NCI-H1092 treated with DMSO at 0.1 percent for 48 hours (cell line): ENCODE results near the gene TRAF1.

Experiments used
- DNase-seq: peaks from one replicate; lab custom pipeline; 2025; lab: John Stamatoyannopoulos, UW

The TRAF1 gene

DNA sequence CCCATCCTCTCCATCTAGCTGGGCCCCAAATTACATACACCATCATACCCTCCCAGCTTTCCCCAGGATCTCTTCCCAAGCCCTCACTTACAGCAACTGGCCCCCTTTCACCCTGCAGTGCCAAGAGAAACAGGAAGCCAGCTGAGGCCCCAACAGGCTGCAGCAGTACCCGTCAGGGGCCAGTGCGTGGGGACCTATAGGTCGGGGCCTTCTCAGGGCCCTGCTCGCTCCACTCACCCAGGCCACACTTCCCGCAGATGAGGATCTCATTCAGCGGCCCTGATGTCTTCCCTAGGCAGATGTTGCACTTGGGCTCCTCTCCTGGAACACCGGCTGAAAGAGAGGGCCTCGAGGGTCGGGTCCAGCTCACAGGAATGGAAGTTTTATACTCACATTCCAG, 56.4 kb downstream of the TRAF1 start:
- no peak for DNase-seq

DNA sequence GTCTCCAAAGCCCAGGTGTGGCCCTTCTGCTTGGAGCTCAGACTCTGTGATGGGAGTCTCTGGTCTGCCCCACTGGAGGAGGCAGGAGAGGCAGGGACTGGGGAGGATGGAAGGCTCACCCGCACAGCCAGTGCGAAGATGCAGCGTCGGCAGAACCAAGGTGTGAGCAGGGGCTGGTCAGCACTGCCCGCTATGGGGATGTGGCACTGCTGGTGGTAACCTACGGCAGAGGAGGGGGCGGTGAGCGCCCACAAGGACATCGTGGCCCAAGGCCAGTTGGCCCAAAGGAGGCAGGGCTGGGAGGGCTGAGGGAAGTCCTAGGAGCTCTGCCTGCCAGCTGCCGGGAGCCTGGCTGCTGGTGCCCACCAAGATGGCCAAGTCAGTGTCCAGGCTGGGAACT, 56.9 kb downstream of the TRAF1 start:
- DNase-seq, result no peak

GRCh38 chr9:120869360-120869687, 57.3 kb downstream of the TRAF1 start:
- DNase-seq, result no peak

DNA sequence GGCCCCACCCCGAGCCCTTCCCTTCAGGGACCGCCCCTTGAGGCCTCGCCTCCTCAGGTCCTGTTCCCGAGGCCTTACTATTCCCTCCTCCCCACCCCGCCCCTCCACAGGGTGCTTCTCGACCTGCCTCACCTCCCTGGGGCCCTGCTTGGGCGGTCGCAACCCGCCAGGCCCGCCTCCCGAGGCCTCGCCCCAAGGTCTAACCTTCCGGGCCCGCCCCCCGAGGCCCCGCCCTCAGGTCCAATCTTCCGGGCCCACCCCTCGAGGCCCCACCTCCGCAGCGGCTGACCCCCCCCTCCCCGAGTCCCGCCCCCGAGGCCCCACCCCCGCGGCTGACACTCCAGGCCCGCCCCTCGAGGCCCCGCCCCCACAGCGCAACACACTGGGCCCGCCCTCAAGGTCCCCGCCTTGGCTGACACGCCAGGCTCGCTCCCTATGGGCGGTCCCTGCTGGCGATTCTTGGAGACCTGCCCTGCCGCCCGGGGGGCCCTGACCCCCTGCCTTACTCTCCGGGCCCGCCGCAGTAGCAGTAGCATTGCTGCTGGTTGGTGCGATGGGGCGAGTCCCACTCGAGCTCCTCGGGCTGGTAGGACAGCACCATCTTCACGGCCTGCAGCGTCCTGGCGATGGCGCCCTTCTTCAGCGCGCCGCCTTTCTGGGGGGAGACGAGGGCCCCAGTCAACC, 57.8 kb downstream of the TRAF1 start:
- DNase-seq, result no peak

GRCh38 chr9:120868339-120868675, 58.3 kb downstream of the TRAF1 start:
- DNase-seq, result no peak

DNA sequence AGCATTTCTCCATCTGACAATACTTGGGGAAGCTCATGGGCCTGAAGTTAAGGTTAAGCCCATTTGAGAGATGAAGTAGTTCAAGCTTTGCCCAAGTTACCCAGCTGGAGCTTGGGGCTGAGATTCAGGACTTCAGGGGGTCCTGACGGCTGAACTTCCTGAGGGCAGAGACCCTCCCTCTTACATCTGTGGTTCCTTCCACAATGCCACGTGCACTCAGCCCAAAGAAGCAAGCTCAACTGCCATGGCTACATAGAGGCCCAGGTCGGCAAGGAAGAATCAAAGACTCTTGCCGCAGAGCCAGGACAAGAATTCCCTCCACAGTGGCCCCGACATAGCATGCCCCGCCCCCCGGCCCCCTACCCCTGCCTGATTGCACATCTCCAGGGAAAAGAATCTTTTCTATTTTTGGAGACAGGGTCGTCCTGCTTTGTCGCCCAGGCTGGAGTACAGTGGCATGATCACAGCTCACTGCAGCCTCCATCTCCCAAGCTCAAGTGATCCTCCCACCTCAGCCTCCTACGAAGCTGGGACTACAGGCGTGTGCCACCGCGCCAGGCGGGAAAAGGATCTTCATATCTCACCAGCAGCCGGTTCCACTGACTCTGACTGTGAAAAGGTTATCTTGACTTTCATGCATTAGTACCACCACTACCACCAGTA, 58.8 kb downstream of the TRAF1 start:
- no peak for DNase-seq

DNA sequence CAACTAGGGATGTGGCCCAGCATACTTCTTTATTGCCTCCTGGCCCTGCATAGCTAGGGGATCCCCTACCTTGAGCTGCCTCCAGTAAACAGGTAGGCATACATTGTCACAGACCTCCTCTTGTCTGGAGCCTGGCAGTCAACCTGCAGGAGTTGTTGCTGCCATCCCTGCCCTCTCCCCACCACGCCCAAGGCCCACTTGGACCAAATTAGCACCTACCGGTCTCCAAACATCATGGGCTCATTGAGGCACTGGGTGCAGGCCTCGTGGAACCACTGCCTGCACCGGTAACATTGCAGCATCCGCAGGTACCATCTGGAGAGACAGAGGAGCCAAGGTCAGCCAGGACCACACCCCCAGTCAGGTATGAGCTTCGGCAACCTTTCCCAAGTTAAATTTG, 59.9 kb downstream of the TRAF1 start:
- DNase-seq, result no peak

DNA sequence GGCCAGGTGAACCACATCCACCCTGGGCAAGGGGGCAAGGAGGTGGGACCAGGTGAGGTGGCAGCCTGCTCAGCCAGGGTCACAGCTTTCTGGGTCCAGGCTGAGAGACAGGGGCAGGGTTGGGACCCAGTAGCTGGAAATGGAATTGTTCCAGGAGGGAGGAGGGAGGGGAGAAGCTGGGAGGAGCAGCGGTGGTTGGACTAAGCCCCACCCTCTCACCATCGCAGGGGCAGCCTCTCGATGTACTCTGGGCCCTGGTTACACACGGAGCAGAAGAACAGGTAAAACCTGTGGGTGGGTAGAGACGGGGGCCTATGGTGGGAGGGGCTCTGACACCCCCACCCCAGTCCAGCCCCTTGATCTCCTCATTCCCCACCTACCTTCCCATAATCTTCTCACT, 60.8 kb downstream of the TRAF1 start:
- no peak for DNase-seq

DNA sequence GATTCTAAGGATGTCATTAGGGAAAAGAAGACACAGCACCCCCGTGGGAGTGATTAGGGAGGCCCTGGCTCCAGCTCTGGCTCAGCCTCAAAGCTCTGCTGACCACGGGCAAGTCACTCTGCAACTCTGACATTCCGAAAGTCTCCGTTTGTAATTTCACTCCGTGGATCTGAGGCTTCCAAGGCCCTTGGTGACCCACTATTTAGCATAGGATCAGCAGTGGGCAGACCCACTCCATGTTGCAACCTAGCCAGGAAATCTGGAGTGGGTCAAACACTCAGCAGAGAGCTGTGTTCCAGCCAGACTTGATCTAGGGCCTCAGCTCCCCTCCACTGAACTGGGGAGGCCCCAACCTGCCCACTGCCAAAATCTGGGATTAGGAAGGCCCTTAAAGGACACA, 61.4 kb downstream of the TRAF1 start:
- DNase-seq, result no peak

GRCh38 chr9:120864719-120865118, 61.9 kb downstream of the TRAF1 start:
- no peak for DNase-seq

- no peak for DNase-seq
Observed at GRCh38 chr9:120863833-120864232, 62.8 kb downstream of the TRAF1 start.

DNA sequence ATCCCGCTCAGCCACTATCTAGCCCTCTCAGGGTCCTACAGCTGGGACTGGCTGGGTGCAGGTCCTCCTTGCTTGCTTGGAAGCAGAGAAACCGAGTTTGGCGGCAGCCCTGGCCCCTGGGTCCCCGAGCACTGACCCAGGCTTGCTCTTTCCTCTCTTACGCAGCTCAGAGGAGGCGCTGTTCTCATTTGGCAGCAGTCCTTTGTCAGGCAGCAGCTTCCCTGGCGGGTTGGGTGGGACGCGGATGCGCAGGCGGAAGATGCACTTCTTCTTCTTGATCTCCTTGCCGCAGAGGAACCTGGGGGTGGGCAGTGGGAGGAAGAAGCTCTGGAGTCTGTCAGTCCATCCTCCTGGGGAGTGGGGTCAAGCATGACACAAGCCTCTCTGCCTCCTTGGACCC, 64.1 kb downstream of the TRAF1 start:
- DNase-seq, result no peak

DNA sequence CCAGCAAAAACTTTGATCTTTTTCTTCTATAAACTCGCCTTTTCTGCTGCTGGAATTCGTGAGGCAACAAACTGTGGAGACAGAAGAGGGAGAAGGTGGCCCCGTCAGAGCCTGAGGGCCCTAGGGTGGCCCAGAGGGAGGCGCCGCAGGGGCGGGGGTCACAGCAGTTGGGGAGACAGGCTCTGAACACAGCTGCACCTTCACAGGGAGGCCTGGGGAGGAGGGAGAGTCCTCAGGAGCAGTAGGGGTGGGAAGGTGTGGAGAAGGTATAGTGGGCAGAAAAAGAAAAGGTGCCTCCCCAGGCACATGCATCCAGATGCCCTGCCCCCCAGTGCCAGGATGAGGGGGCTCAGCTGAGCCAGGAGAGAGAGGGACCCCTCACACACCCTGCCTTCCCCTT, 64.7 kb downstream of the TRAF1 start:
- DNase-seq, result no peak

GRCh38 chr9:120860083-120860482, 66.5 kb downstream of the TRAF1 start:
- DNase-seq, result no peak

DNA sequence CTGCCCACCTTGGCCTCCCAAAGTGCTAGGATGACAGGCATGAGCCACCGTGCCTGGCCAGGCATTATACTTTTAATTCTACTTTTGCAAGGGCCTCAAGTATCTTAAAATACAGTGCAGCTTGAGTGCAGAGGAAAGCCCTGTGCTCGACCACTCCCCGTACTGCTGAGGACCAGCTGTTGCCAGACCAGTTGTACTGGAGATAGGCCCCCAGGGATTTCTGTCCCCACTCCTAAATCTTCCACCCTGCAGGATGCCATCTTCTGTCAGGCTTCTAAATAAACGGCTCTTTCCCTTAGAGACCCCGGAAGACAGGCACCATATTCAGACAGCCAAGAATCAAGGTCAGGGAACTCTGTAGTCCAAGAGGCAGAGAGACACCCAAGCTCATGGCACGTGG, 67.2 kb downstream of the TRAF1 start:
- DNase-seq, result no peak

- no peak for DNase-seq
Observed at GRCh38 chr9:120857902-120858301, 68.7 kb downstream of the TRAF1 start.

DNA sequence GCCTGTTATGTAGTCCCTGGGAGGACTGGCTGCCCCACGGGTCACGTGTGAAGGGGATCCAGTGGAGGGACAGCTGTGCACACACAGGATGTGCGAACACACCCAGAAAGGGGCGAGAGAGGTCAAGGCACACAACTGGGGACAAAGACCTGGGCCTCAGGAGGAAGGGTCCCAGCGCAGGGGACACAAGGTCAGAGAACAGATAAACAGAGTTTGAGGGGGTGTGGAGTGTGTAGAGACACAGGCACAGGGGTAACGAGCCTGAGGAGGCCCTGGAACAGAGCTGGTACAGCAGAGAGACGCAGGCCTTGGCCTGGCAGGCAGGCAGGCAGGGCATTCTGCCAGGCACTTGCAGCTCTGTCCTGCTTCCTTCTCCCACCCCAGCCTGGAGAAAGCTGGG, 69.1 kb downstream of the TRAF1 start:
- peak; percentile 23 for DNase-seq

- peak; percentile 31 for DNase-seq
Observed at GRCh38 chr9:120856700-120857099, 69.9 kb downstream of the TRAF1 start.

GRCh38 chr9:120855827-120856670, 70.5 kb downstream of the TRAF1 start:
- no peak for DNase-seq

DNA sequence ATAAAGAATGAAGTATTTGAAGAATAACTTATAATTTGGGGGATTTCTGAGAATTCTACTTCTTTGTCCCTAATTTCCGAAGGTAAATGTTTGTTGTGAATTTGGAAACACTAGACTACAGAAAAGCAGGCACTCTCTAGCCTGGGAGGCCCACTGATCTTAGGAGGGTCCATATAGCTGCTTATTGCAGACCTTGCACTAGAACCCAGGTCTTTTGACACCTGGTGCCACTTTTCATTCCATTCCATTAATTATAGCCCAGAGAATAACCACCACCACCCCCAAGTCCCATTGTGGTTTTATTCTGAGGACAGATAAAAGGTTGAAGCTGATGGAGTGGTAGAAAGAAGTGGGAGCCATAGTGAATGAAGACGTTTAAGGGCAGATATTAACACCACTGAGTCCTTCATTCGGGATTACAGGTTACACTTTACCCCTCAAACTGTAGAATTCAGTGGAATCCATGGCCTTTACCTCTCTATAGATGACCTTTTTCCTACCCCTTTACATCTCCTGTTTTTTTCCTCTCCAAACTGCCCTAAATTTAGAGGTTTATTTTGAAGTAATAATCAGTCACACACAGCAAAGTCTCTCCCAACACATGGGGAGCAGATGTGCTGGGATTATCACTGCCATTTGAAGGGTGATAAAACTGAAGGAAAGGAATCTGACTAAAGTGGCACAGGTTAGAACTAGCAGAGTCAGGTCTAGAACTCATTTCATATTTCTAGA, 71.8 kb downstream of the TRAF1 start:
- DNase-seq, result no peak

DNA sequence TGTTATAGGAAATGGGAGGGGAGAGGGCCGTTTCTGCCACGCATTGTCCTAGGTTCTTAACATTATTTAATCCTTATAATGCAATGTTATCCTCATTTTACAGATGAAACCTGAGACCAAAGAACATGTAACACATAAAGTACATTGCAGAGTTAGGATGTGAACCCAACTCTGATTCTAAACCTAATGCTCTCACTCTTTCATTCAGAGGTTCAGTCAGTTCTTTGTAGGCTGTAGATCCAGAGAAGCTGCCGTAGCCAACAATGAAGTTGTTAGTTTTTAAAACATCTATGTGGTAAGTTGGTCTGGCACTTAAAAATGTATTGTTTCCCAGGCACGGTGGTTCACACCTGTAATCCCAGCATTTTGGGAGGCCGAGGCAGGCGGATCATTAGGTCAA, 73.4 kb downstream of the TRAF1 start:
- DNase-seq, result no peak
